Suprapubic skin (tissue), 4 donors: ENCODE data around the gene STAT1. TPM values are rescaled to one million over a fixed set of nuclear protein-coding genes. Genes with fewer than 3 reads are reported as not detected.

Experiments
- DNase-seq, 2 donors: peaks; one replicate each; pipeline ENCODE4 v3.0.0-alpha.2; 2019; ENCODE audit warnings: low spot score in 2 of 2
- H3K27ac ChIP-seq: fragments of 200-600 bp; sonication (generic); one replicate; pipeline ENCODE4 v1.5.1; 2019
- H3K27me3 ChIP-seq: fragments of 200-600 bp; sonication (generic); one replicate; pipeline ENCODE4 v1.5.1; 2019
- H3K36me3 ChIP-seq: fragments of 200-600 bp; sonication (generic); one replicate; pipeline ENCODE4 v1.5.1; 2019
- H3K4me1 ChIP-seq: fragments of 200-600 bp; sonication (generic); one replicate; pipeline ENCODE4 v1.5.1; 2019
- H3K4me3 ChIP-seq: fragments of 200-600 bp; sonication (generic); one replicate; pipeline ENCODE4 v1.5.1; 2019; ENCODE audit warnings: mild to moderate bottlenecking
- H3K9me3 ChIP-seq: fragments of 200-600 bp; sonication (generic); one replicate; pipeline ENCODE4 v1.5.1; 2019
- CTCF ChIP-seq, 2 donors: fragments of 200-600 bp in 1 of 2; fragments of 450-650 bp in 1 of 2; sonication (generic) in 1 of 2; IDR thresholded peaks; one replicate each; pipeline ENCODE4 v1.5.1; 2016 to 2019; ENCODE audit warnings: antibody characterized with exemption in 2 of 2, mild to moderate bottlenecking in 1 of 2, moderate library complexity in 1 of 2
- EP300 ChIP-seq: sonication (generic); formaldehyde crosslinking; IDR thresholded peaks from one replicate; pipeline ENCODE4 v1.6.1; 2017; ENCODE audit warnings: antibody characterized with exemption
- POLR2A ChIP-seq, 2 donors: fragments of 450-650 bp; IDR thresholded peaks; one replicate each; pipeline ENCODE4 v1.6.1; 2017; ENCODE audit warnings: antibody characterized with exemption in 2 of 2, mild to moderate bottlenecking in 2 of 2, moderate library complexity in 2 of 2
- POLR2AphosphoS5 ChIP-seq, 3 donors: sonication (generic); formaldehyde crosslinking; IDR thresholded peaks; one replicate each; pipeline ENCODE4 v1.6.1; 2017; ENCODE audit warnings: antibody characterized with exemption in 3 of 3
- WGBS: methylation state at CpG from one replicate; pipeline ENCODE4 v1.1.5; 2018; 5-methylcytosine and 5-hydroxymethylcytosine counted together
- total RNA-seq, 4 donors: library from RNA; depleted of rRNA; stranded (reverse); fragments of >200 nt; gene quantifications; one replicate each; pipeline ENCODE4 v1.1.0, GENCODE V29; 2016

STAT1 gene
- total RNA-seq, 4 donors from 2014 or later: 33.5 to 60.7 (median 37.6) TPM

GRCh38 chr2:191015831-191016230, 1.9 kb upstream of the STAT1 start:
- no peak for DNase-seq
- no peaks in the 10 kb centered on the region for H3K9me3 ChIP-seq
- peaks cover 42% of the 10 kb centered on the region for H3K4me1 ChIP-seq
- H3K27me3 ChIP-seq: no peaks in the 10 kb centered on the region
- WGBS: 86% methylated on average over 8 of the region's 8 CpGs
- no peak overlapping the region for H3K27ac ChIP-seq
- no peaks in the 10 kb centered on the region for H3K36me3 ChIP-seq
- H3K4me3 ChIP-seq: no peak overlapping the region
- no peak for TF ChIP-seq POLR2A (IDR thresholded peaks at IDR 0.05)

- DNase-seq: no peak
- Histone ChIP-seq H3K4me1 (peaks cover 43% of the 10 kb centered on the region), H3K4me3 (no peak overlapping the region), H3K27ac (no peak overlapping the region), H3K36me3 (no peaks in the 10 kb centered on the region), H3K27me3 (no peaks in the 10 kb centered on the region), H3K9me3 (no peaks in the 10 kb centered on the region)
- 87% methylated on average over 2 of the region's 2 CpGs for WGBS
- TF ChIP-seq POLR2A (IDR thresholded peaks at IDR 0.05): no peak
These were observed 1.3 kb upstream of the STAT1 start for GRCh38 chr2:191015239-191015638.

GRCh38 chr2:191014653-191015020, 666 bp upstream of the STAT1 start:
- peaks cover 39% of the 10 kb centered on the region for H3K4me1 ChIP-seq
- H3K27me3 ChIP-seq: no peaks in the 10 kb centered on the region
- no peaks in the 10 kb centered on the region for H3K9me3 ChIP-seq
- peak overlapping the region; percentile 81 for H3K4me3 ChIP-seq
- H3K27ac ChIP-seq: peak overlapping the region; percentile 90
- TF ChIP-seq EP300 (no peak), POLR2A (IDR thresholded peaks at IDR 0.05) (no peak), POLR2AphosphoS5 (IDR thresholded peaks at IDR 0.05) (no peak), CTCF (IDR thresholded peaks at IDR 0.05) (no peak)
- WGBS: 40% methylated on average over 4 of the region's 4 CpGs
- DNase-seq: no peak
- H3K36me3 ChIP-seq: no peaks in the 10 kb centered on the region

- H3K36me3 ChIP-seq: peaks cover 4% of the 10 kb centered on the region
- H3K27me3 ChIP-seq: no peaks in the 10 kb centered on the region
- H3K4me3 ChIP-seq: peak overlapping the region; percentile 81
- H3K27ac ChIP-seq: peak overlapping the region; percentile 90
- DNase-seq: no peak
- H3K9me3 ChIP-seq: no peaks in the 10 kb centered on the region
- under 1% methylated on average over 14 of the region's 14 CpGs for WGBS
- H3K4me1 ChIP-seq: peaks cover 35% of the 10 kb centered on the region
- no peak for TF ChIP-seq EP300
- TF ChIP-seq CTCF (IDR thresholded peaks at IDR 0.05): no peak
- TF ChIP-seq POLR2AphosphoS5 (IDR thresholded peaks at IDR 0.05): no peak
- TF ChIP-seq POLR2A (IDR thresholded peaks at IDR 0.05): no peak
These were observed 364 bp downstream of the STAT1 start for GRCh38 chr2:191013682-191013931.

GRCh38 chr2:191012845-191013681, 908 bp downstream of the STAT1 start:
- WGBS: 28% methylated on average over 14 of the region's 14 CpGs
- peaks cover 35% of the 10 kb centered on the region for H3K4me1 ChIP-seq
- peak overlapping the region; percentile 90 for H3K27ac ChIP-seq
- H3K27me3 ChIP-seq: no peaks in the 10 kb centered on the region
- H3K9me3 ChIP-seq: no peaks in the 10 kb centered on the region
- no peak for DNase-seq
- peaks cover 5% of the 10 kb centered on the region for H3K36me3 ChIP-seq
- peak overlapping the region; percentile 81 for H3K4me3 ChIP-seq
- TF ChIP-seq POLR2AphosphoS5 (IDR thresholded peaks at IDR 0.05): no peak
- no peak for TF ChIP-seq CTCF (IDR thresholded peaks at IDR 0.05)
- no peak for TF ChIP-seq EP300
- no peak for TF ChIP-seq POLR2A (IDR thresholded peaks at IDR 0.05)

- H3K27me3 ChIP-seq: no peaks in the 10 kb centered on the region
- H3K27ac ChIP-seq: no peak overlapping the region
- 83% methylated on average over 3 of the region's 3 CpGs for WGBS
- no peak for DNase-seq
- no peak overlapping the region for H3K4me3 ChIP-seq
- H3K4me1 ChIP-seq: peaks cover 35% of the 10 kb centered on the region
- H3K9me3 ChIP-seq: no peaks in the 10 kb centered on the region
- H3K36me3 ChIP-seq: peaks cover 7% of the 10 kb centered on the region
- TF ChIP-seq EP300 (no peak), CTCF (IDR thresholded peaks at IDR 0.05) (no peak), POLR2A (IDR thresholded peaks at IDR 0.05) (no peak), POLR2AphosphoS5 (IDR thresholded peaks at IDR 0.05) (no peak)
These were observed 1.6 kb downstream of the STAT1 start for GRCh38 chr2:191012346-191012745.
